CD4-positive, alpha-beta memory T cell (primary cell): ENCODE data around the gene MEGF8. TPM values are rescaled to one million over a fixed set of nuclear protein-coding genes. Genes with fewer than 3 reads are reported as not detected.

ENCODE experiments used
- CTCF ChIA-PET: fragments of 350-600 bp; sonication (Branson Sonifier 250); formaldehyde crosslinking; loops from one replicate; lab custom pipeline; 2021; ENCODE audit warnings: inconsistent platforms; ENCODE audit not compliant: partially characterized antibody; lab: Charles Lee
- POLR2A ChIA-PET: fragments of 350-600 bp; sonication (Branson Sonifier 250); formaldehyde crosslinking; loops from one replicate; lab custom pipeline; 2021; ENCODE audit not compliant: partially characterized antibody; lab: Charles Lee
- DNase-seq, 5 donors: peaks; one replicate each; pipeline versions ENCODE4 v3.0.0 to v3.0.0-alpha.2; 2020 to 2022; ENCODE audit warnings: mixed read lengths in 1 of 5
- H3K27ac ChIP-seq: one replicate; pipeline ENCODE4 v1.7.0; 2013; ENCODE audit warnings: low read depth, low read length
- H3K27me3 ChIP-seq: 2 replicates; pipeline ENCODE4 v1.7.0; 2013; ENCODE audit warnings: mild to moderate bottlenecking, low read length, moderate library complexity; ENCODE audit not compliant: insufficient read depth
- H3K36me3 ChIP-seq: 2 replicates; pipeline ENCODE4 v1.7.0; 2013; ENCODE audit warnings: mild to moderate bottlenecking, low read length, moderate library complexity; ENCODE audit not compliant: insufficient read depth
- H3K4me1 ChIP-seq: 2 replicates; pipeline ENCODE4 v1.7.0; 2013; ENCODE audit warnings: mild to moderate bottlenecking, low read length, moderate library complexity; ENCODE audit not compliant: insufficient read depth
- H3K4me3 ChIP-seq, 2 donors: one replicate each; pipeline ENCODE4 v1.7.0; 2013; ENCODE audit warnings: low read length in 2 of 2, mild to moderate bottlenecking in 1 of 2
- H3K9me3 ChIP-seq, 2 donors: one replicate each; pipeline ENCODE4 v1.7.0; 2013; ENCODE audit warnings: low read length in 2 of 2, control low read depth in 1 of 2; ENCODE audit not compliant: control insufficient read depth in 1 of 2
- H3K27ac Mint-ChIP-seq, 7 donors: one replicate each; pipeline ENCODE4 v1.8.0; 2020 to 2021; ENCODE audit warnings: mixed read lengths in 7 of 7, mild to moderate bottlenecking in 6 of 7, inconsistent platforms in 3 of 7, moderate library complexity in 3 of 7
- H3K27me3 Mint-ChIP-seq, 2 donors: one replicate each; pipeline ENCODE4 v1.8.0; 2020 to 2021; ENCODE audit warnings: mixed read lengths in 2 of 2
- H3K36me3 Mint-ChIP-seq, 2 donors: one replicate each; pipeline ENCODE4 v1.8.0; 2020 to 2021; ENCODE audit warnings: mixed read lengths in 2 of 2, inconsistent platforms in 1 of 2, mild to moderate bottlenecking in 1 of 2
- H3K4me1 Mint-ChIP-seq, 4 donors: one replicate each; pipeline ENCODE4 v1.8.0; 2020 to 2021; ENCODE audit warnings: mixed read lengths in 4 of 4, mild to moderate bottlenecking in 1 of 4
- H3K4me3 Mint-ChIP-seq, 8 donors: one replicate each; pipeline ENCODE4 v1.8.0; 2020 to 2021; ENCODE audit warnings: mixed read lengths in 8 of 8, mild to moderate bottlenecking in 7 of 8, moderate library complexity in 6 of 8, inconsistent platforms in 3 of 8
- H3K9me3 Mint-ChIP-seq, 8 donors: one replicate each; pipeline ENCODE4 v1.8.0; 2020 to 2021; ENCODE audit warnings: mixed read lengths in 8 of 8, mild to moderate bottlenecking in 5 of 8, inconsistent platforms in 3 of 8, moderate library complexity in 1 of 8
- intact Hi-C: fragments of 100-400 bp; cut with micrococcal nuclease; formaldehyde crosslinking; loops from one replicate; pipeline ENCODE4 v1.15.1; 2023
- polyA plus RNA-seq, 2 donors: library from polyadenylated mRNA; unstranded; fragments of 300-500 nt; fragmentation: Illumina TruSeq; gene quantifications; one replicate each; pipeline ENCODE4 v1.2.3, GENCODE V29; 2021
- total RNA-seq, 2 experiments: library from RNA; stranded (reverse); gene quantifications; one replicate each; pipeline ENCODE4 v1.2.3, GENCODE V29; 2021

MEGF8 gene
- total and polyA plus RNA-seq, 4 experiments from 2014 or later, result 0.09 to 9.5 (median 4.5) TPM

GRCh38 chr19:42290136-42290522 lies 35.3 kb upstream of the MEGF8 start:
- Histone ChIP-seq H3K27me3 (no peaks in the 10 kb centered on the region), H3K4me3 (no peak overlapping the region), H3K4me1 (peaks cover 20% of the 10 kb centered on the region), H3K36me3 (peaks cover 43% of the 10 kb centered on the region), H3K9me3 (no peaks in the 10 kb centered on the region), H3K27ac (no peak overlapping the region)
- no peaks in the 10 kb centered on the region for H3K27me3 Mint-ChIP-seq
- peaks cover 9 to 51% of the 10 kb centered on the region in 2 donors for H3K36me3 Mint-ChIP-seq
- H3K4me3 Mint-ChIP-seq, result no peak overlapping the region
- POLR2A ChIA-PET, result no interaction called here
- CTCF ChIA-PET, result interaction anchor here (0.7 to 1.0 kb wide), 2 partner anchors 49 to 185 kb away, joined by 3 read pairs; no protein-coding TSS in a partner anchor
- H3K27ac Mint-ChIP-seq, result no peak overlapping the region
- H3K9me3 Mint-ChIP-seq, result no peaks in the 10 kb centered on the region
- H3K4me1 Mint-ChIP-seq, result peaks cover 11 to 23% (median 17%) of the 10 kb centered on the region in 4 donors
- intact Hi-C loops, result no loop called here
- no peak for DNase-seq

- H3K4me1 ChIP-seq, result peaks cover 14% of the 10 kb centered on the region
- intact Hi-C loops, result no loop called here
- H3K4me3 Mint-ChIP-seq, result peak overlapping the region in 1 of 8 donors; percentile 20
- peak; percentile 43 to 61 (median 48) for DNase-seq
- H3K36me3 ChIP-seq, result peaks cover 43% of the 10 kb centered on the region
- no peak overlapping the region for H3K4me3 ChIP-seq
- no peak overlapping the region for H3K27ac ChIP-seq
- ChIA-PET CTCF (interaction anchor here (0.7 to 1.0 kb wide), 2 partner anchors 50 to 186 kb away, joined by 3 read pairs; no protein-coding TSS in a partner anchor), POLR2A (no interaction called here)
- no peak overlapping the region for H3K27ac Mint-ChIP-seq
- no peaks in the 10 kb centered on the region for H3K9me3 Mint-ChIP-seq
- H3K27me3 Mint-ChIP-seq, result no peaks in the 10 kb centered on the region
- H3K4me1 Mint-ChIP-seq, result peaks cover 8 to 19% (median 12%) of the 10 kb centered on the region in 4 donors
- H3K36me3 Mint-ChIP-seq, result peaks cover 9 to 55% of the 10 kb centered on the region in 2 donors
- H3K27me3 ChIP-seq, result no peaks in the 10 kb centered on the region
- no peaks in the 10 kb centered on the region for H3K9me3 ChIP-seq
Observed at GRCh38 chr19:42290523-42291434, 34.7 kb upstream of the MEGF8 start.

- ChIA-PET CTCF (no interaction called here), POLR2A (interaction anchor here (1.0 kb wide), 1 partner anchor 9 kb away, joined by 3 read pairs; no protein-coding TSS in a partner anchor)
- H3K4me1 Mint-ChIP-seq, result peaks cover 3 to 19% (median 10%) of the 10 kb centered on the region in 4 donors
- intact Hi-C loops, result no loop called here
- H3K9me3 ChIP-seq, result no peaks in the 10 kb centered on the region
- peak in 1 of 5 donors; percentile 39 for DNase-seq
- no peak overlapping the region for H3K4me3 ChIP-seq
- H3K36me3 ChIP-seq, result peaks cover 43% of the 10 kb centered on the region
- H3K4me3 Mint-ChIP-seq, result peak overlapping the region in 1 of 8 donors; percentile 8
- H3K27ac ChIP-seq, result no peak overlapping the region
- H3K27me3 ChIP-seq, result no peaks in the 10 kb centered on the region
- H3K9me3 Mint-ChIP-seq, result no peaks in the 10 kb centered on the region
- H3K4me1 ChIP-seq, result peaks cover 8% of the 10 kb centered on the region
- peak overlapping the region in 4 of 7 donors; percentile 43 to 84 (median 67) for H3K27ac Mint-ChIP-seq
- H3K36me3 Mint-ChIP-seq, result peaks cover 9 to 54% of the 10 kb centered on the region in 2 donors
- H3K27me3 Mint-ChIP-seq, result no peaks in the 10 kb centered on the region
Observed at GRCh38 chr19:42291435-42291810, 34.0 kb upstream of the MEGF8 start.

- H3K9me3 ChIP-seq, result no peaks in the 10 kb centered on the region
- H3K27me3 ChIP-seq, result no peaks in the 10 kb centered on the region
- Mint-ChIP-seq H3K9me3 (no peaks in the 10 kb centered on the region), H3K4me1 (peaks cover 3 to 19% (median 11%) of the 10 kb centered on the region in 4 donors), H3K27me3 (no peaks in the 10 kb centered on the region), H3K27ac (peak overlapping the region in 4 of 7 donors; percentile 7 to 84 (median 67)), H3K36me3 (peaks cover 9 to 54% of the 10 kb centered on the region in 2 donors), H3K4me3 (no peak overlapping the region)
- H3K36me3 ChIP-seq, result peaks cover 38% of the 10 kb centered on the region
- DNase-seq, result peak in 1 of 5 donors; percentile 26
- no peak overlapping the region for H3K27ac ChIP-seq
- POLR2A ChIA-PET, result interaction anchor here (1.0 to 1.2 kb wide), 2 partner anchors 10 to 41 kb away, joined by 3 read pairs; no protein-coding TSS in a partner anchor
- no peak overlapping the region for H3K4me3 ChIP-seq
- intact Hi-C loops, result no loop called here
- H3K4me1 ChIP-seq, result peaks cover 8% of the 10 kb centered on the region
- CTCF ChIA-PET, result interaction anchor here (1.5 to 2.4 kb wide), 2 partner anchors 13 to 46 kb away, joined by 4 to 8 read pairs; no protein-coding TSS in a partner anchor
Observed at GRCh38 chr19:42292042-42292960, 33.1 kb upstream of the MEGF8 start.

- intact Hi-C loops, result no loop called here
- no peak for DNase-seq
- peaks cover 3 to 19% (median 11%) of the 10 kb centered on the region in 4 donors for H3K4me1 Mint-ChIP-seq
- no peaks in the 10 kb centered on the region for H3K27me3 Mint-ChIP-seq
- H3K4me1 ChIP-seq, result peaks cover 8% of the 10 kb centered on the region
- ChIA-PET CTCF (interaction anchor here (1.1 to 2.4 kb wide), 3 partner anchors 13 to 198 kb away, joined by 3 to 8 read pairs (median 4); no protein-coding TSS in a partner anchor), POLR2A (interaction anchor here (1.2 kb wide), 1 partner anchor 41 kb away, joined by 3 read pairs; no protein-coding TSS in a partner anchor)
- H3K4me3 Mint-ChIP-seq, result no peak overlapping the region
- no peak overlapping the region for H3K27ac ChIP-seq
- no peaks in the 10 kb centered on the region for H3K27me3 ChIP-seq
- H3K4me3 ChIP-seq, result no peak overlapping the region
- peak overlapping the region in 1 of 7 donors; percentile 59 for H3K27ac Mint-ChIP-seq
- H3K9me3 ChIP-seq, result no peaks in the 10 kb centered on the region
- peaks cover 31% of the 10 kb centered on the region for H3K36me3 ChIP-seq
- H3K9me3 Mint-ChIP-seq, result no peaks in the 10 kb centered on the region
- peaks cover 9 to 49% of the 10 kb centered on the region in 2 donors for H3K36me3 Mint-ChIP-seq
Observed at GRCh38 chr19:42292963-42293362, 32.5 kb upstream of the MEGF8 start.

- Mint-ChIP-seq H3K4me3 (no peak overlapping the region), H3K4me1 (peaks cover 3 to 19% (median 11%) of the 10 kb centered on the region in 4 donors), H3K27ac (peak overlapping the region in 1 of 7 donors; percentile 37), H3K27me3 (no peaks in the 10 kb centered on the region), H3K36me3 (peaks cover 9 to 44% of the 10 kb centered on the region in 2 donors), H3K9me3 (no peaks in the 10 kb centered on the region)
- peak in 1 of 5 donors; percentile 12 for DNase-seq
- H3K4me1 ChIP-seq, result peaks cover 8% of the 10 kb centered on the region
- H3K27me3 ChIP-seq, result no peaks in the 10 kb centered on the region
- intact Hi-C loops, result no loop called here
- H3K27ac ChIP-seq, result no peak overlapping the region
- peaks cover 26% of the 10 kb centered on the region for H3K36me3 ChIP-seq
- no peaks in the 10 kb centered on the region for H3K9me3 ChIP-seq
- ChIA-PET POLR2A (interaction anchor here (1.2 kb wide), 1 partner anchor 42 kb away, joined by 3 read pairs; no protein-coding TSS in a partner anchor), CTCF (interaction anchor here (0.6 to 3.4 kb wide), 5 partner anchors 14 to 198 kb away, joined by 3 to 22 read pairs (median 4); no protein-coding TSS in a partner anchor)
- no peak overlapping the region for H3K4me3 ChIP-seq
Observed at GRCh38 chr19:42293540-42293939, 31.9 kb upstream of the MEGF8 start.
